Left cardiac atrium (tissue), 4 donors: ENCODE measurements around the gene DDX31. TPM values are rescaled to one million over a fixed set of nuclear protein-coding genes. Genes with fewer than 3 reads are reported as not detected.

ENCODE experiments used
- ATAC-seq, 2 donors: fragments of 200-7000 bp; cut with Tn5 transposase; one replicate each; pipeline ENCODE4 v1.9.1; 2020; ENCODE audit warnings: mild to moderate bottlenecking in 2 of 2, moderate library complexity in 2 of 2
- DNase-seq: peaks from one replicate; pipeline ENCODE4 v3.0.0-alpha.2; 2020
- intact Hi-C, 2 donors: fragments of 100-400 bp; cut with DNase I; formaldehyde crosslinking; loops; one replicate each; pipeline versions ENCODE4 v1.14.1 to v1.15.1; 2022 to 2023
- total RNA-seq, 2 donors: library from RNA; stranded (reverse); fragmentation: NEBNext Ultra II Directional; extraction: Animal tissue kit (Norgen Biotek cat#: 25700); gene quantifications; one replicate each; pipeline ENCODE4 v1.2.1, GENCODE V29; 2021
- donor health status: DM: no; HTN: yes; CAD: no.
- donor health status: DM: no; HTN: yes; CAD: no; lungs with severe emphysema.
- donor health status: DM: yes; HTN: yes; CAD: no.
- donor health status: Dilated cardiomyopathy.

The DDX31 gene
- total RNA-seq, 2 donors from 2014 or later, result 5.2 to 7.9 TPM

DNA sequence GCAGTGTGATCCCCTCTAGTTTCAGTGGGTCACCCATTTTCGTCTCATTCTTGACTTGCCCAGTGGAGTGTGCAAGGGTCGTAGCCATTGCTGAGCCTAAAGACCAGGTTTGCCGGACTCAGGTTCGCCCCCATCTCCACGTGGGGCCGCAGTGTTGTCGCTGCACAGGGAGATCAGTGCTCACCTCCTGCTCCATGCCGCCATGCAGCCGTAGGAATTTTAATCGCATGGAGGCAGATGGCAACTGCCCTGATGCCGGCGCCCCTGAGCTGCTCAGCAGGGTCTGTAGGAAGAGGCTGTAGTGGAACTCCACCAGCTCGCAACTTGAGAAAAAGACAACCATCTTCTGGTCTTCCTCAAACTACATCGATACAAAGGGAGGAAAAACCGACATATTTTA, 24.1 kb downstream of the DDX31 start:
- intact Hi-C loops, result no loop called here
- ATAC-seq (no peak), DNase-seq (no peak)

- DNase-seq (no peak), ATAC-seq (no peak)
- intact Hi-C loops, result no loop called here
Observed at GRCh38 chr9:132645306-132645705, 24.5 kb downstream of the DDX31 start.

DNA sequence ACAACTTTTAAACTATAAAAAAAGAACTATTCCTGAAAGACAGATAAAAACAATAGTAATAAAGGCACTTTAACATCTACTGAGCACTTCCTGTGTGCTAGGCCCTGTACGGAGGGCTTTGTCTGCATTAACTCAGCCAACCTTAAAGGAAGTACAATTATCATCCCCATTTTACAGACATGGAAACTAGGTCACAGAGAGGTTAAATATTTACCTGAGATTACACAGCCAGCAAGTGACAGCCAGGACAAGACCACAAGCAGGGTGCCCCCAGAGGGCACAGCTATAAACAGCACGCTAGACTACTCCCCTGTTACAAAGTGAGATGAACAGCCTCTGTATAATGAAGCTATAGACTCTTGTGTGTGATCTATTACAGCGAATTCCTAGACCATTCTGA, 25.5 kb downstream of the DDX31 start:
- intact Hi-C loops, result no loop called here
- ATAC-seq, result no peak
- DNase-seq, result no peak

DNA sequence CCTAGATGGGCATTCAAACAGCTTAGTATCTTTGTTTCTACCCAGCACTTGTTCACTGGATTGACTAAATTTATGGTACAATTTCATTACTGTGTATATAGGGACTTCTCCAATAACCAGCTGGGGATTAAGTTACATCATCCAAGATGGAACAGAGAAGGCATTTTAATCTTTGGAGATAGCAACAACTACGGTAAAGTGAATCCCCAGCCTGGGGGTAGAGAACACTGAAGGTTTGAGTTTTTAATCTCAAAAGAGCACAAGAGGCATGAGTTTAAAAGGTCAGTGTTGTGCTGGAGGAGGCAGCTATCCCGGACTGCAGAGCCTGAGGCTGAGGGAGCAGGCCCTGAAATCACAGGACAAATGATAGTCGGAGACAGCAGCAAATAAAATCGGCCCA, 28.6 kb downstream of the DDX31 start:
- intact Hi-C loops, result no loop called here
- no peak for DNase-seq
- ATAC-seq, result no peak

DNA sequence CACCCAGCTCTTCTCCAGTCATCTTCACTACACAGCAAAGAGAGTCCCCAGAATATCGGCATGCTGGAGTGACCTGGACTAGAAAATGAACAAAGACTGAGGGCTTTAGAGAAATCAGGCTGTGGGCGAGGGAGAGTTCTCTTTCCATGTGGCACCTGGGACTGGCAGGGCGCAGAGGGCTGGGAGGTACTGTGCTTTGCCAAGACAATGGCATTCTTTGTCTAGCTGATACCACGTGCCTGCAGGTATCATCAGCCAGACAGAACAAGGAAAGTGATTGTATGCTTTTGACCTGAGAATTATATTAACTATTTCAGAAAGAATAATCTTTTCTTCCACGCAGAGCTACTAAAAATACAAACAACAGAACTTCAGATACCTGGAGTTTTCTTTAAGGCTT, 30.5 kb downstream of the DDX31 start:
- ATAC-seq (no peak), DNase-seq (no peak)
- intact Hi-C loops, result no loop called here

DNA sequence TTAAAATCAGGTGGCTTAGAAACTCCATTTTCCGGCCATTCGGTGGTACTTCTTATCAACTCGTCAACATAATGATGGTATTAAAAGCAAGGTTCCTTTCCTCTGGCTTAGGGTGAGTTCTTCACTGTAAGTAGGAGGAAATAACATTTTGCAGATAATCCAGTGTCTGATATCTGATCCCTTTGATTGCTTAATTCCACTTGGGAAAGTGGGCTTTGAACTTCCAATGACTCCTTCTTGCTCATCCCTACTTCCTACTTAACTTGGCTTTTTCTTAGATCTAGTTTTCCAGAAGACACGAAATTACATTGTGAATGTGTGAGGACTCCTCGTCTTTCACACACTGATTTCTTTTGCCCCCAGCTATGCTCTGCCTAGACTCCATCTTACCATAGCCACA, 31.5 kb downstream of the DDX31 start:
- no peak for ATAC-seq
- intact Hi-C loops, result no loop called here
- DNase-seq, result no peak

DNA sequence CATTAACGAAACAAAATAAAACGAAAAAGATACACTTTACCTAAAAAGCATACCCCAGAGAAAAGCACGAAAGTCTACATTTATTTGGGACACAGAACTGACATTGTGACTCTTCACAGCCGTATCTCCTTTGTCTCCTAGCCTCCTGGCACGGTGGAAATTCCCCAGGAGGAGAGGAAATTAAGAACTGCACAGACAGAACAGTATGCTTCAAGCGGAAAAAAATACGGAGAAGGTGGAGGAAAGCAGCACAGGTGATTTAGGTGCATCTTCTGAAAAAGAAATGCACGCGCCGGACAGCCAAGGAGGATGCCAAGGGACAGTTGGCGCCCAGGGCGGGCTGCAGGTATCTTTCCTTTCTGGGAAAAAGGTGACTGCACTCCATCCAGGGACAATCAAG, 32.0 kb downstream of the DDX31 start:
- ATAC-seq (no peak), DNase-seq (no peak)
- intact Hi-C loops, result no loop called here

DNA sequence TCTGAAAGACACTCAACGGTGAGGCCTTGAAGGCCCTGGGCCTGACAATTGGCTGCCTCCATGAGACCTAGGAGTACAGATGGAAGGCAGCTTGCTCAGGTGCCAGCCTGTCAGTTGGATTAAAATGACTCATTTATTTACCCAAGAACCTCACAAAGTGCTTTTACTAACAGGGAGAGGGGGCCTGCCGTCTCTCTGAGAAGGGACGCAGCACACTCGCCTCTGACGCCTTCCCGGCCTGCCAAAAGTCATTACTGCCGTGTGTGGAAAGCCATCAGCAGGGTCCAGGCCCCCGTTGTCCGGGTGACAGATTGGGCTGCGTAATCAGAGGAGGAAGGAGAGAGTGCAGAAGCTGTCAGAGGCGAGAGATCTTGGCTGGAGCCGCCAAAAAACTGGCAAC, 32.4 kb downstream of the DDX31 start:
- no peak for DNase-seq
- no peak for ATAC-seq
- intact Hi-C loops, result no loop called here

DNA sequence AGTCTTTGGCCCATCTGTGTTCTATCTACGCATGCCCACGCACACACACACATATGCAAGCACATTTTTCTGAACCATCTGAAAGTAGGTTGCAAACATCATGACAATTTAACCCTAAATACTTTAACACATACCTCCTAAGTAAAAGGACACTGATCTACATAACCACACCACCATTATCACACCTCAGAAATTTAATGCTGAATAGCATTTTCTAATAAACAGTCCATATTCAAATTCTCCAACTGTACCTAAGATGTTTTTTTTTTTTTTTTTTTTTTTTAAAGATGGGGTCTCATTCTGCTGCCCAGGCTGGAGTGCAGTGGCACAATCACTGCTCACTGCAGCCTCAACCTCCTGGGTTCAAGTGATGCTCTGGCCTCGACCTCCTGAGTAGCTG, 35.5 kb downstream of the DDX31 start:
- ATAC-seq (no peak), DNase-seq (no peak)
- intact Hi-C loops, result no loop called here

- no peak for ATAC-seq
- intact Hi-C loops, result no loop called here
- DNase-seq, result no peak
Observed at GRCh38 chr9:132632413-132633129, 37.2 kb downstream of the DDX31 start.

GRCh38 chr9:132631685-132632084, 38.1 kb downstream of the DDX31 start:
- ATAC-seq, result no peak
- DNase-seq, result no peak
- intact Hi-C loops, result no loop called here

- intact Hi-C loops, result no loop called here
- ATAC-seq (no peak), DNase-seq (no peak)
Observed at GRCh38 chr9:132631280-132631679, 38.5 kb downstream of the DDX31 start.

GRCh38 chr9:132630811-132631210, 39.0 kb downstream of the DDX31 start:
- DNase-seq (no peak), ATAC-seq (no peak)
- intact Hi-C loops, result no loop called here

DNA sequence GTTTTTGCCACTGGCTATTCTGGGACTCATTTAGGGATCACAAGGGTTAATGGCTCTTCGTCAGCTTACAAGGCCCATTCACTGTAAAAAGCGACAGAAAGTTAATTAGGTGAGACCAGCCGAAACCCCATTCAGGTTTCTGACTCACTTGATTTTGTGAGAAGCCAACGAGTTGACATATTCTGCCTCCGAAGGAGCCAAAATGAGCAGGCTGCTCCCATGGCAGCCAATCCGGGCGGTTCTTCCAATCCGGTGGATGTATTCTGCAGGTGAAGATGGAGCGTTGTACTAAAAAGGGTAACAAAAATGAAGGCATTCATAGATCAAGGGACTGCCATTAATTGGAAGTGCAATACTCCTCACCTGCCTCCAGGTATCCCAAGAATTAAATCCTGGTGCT, 39.7 kb downstream of the DDX31 start:
- ATAC-seq (no peak), DNase-seq (no peak)
- intact Hi-C loops, result no loop called here

GRCh38 chr9:132628746-132629145, 41.0 kb downstream of the DDX31 start:
- DNase-seq (no peak), ATAC-seq (no peak)
- intact Hi-C loops, result no loop called here

GRCh38 chr9:132627594-132627993, 42.2 kb downstream of the DDX31 start:
- no peak for DNase-seq
- intact Hi-C loops, result no loop called here
- ATAC-seq, result no peak

- ATAC-seq (no peak), DNase-seq (no peak)
- intact Hi-C loops, result no loop called here
Observed at GRCh38 chr9:132627106-132627505, 42.7 kb downstream of the DDX31 start.

DNA sequence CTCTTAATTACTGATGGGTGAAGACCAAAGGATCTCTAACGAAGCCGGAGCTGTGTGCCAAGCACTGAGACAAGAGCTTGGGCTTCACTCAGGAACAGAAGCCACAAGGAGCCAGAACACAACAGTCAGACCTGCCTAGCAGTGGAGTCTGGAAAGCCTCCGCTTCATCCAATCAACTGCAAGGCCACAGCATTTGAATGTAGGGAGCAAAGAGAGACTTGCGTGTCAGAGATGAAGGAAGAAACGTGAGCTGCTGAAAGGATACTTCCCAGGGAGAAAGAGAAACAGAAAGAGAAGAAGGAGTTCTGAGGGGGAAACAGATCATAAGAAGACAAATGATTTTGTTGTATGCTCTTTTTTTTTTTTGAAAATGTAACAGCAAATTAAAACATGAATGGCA, 43.5 kb downstream of the DDX31 start:
- no peak for ATAC-seq
- DNase-seq, result no peak
- intact Hi-C loops, result no loop called here

DNA sequence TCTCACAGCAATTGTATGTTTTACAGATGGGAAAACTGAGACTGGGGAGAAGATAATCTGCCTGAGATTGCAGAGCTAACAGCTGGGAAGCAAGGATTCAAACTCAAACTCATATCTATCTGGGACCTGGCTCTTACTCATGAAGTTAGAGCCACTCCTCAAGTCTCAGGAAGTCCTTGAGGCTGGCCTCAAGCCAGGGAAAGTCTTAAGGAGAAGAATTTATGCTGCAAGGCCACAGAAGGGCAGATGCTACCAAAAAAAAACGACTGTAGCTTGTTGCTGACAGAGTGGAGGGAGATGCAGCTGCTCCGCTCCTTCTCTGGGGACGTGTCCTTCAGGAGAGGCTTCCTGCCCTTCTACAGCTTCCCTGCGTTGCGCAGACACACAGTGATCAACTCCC, 47.6 kb downstream of the DDX31 start:
- intact Hi-C loops, result no loop called here
- ATAC-seq (no peak), DNase-seq (no peak)

- intact Hi-C loops, result no loop called here
- no peak for ATAC-seq
- no peak for DNase-seq
Observed at GRCh38 chr9:132616725-132617124, 53.1 kb downstream of the DDX31 start.

DNA sequence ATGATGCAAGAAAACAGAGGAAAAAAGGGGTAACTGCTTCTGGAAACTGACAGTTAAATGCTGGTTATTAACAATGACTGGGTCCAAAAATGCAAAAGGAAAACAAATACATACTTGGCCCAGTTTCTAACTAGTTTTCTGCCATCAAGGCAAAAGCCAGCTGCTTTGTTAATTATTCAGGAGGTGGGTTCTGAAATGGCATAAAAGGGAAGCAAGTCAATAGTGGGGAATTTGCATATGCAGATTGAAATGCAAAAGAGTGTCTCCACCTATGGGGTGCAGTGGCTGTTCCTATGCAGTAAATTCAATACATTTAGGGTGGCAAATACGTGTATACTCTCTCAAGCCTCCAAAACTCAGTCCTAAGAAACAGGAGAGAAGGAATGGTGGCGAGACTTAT, 54.0 kb downstream of the DDX31 start:
- no peak for DNase-seq
- intact Hi-C loops, result no loop called here
- ATAC-seq, result no peak

- intact Hi-C loops, result no loop called here
- no peak for ATAC-seq
- no peak for DNase-seq
Observed at GRCh38 chr9:132614324-132614723, 55.5 kb downstream of the DDX31 start.
